Natural killer cell (primary cell): ENCODE data around the gene CDC34. TPM values are rescaled to one million over a fixed set of nuclear protein-coding genes. Genes with fewer than 3 reads are reported as not detected.

Experiments
- ATAC-seq, 3 donors: fragments of 150-1000 bp in 2 of 3; fragments of 200-7000 bp in 1 of 3; cut with Tn5 transposase; 1 replicate in 1 of 3; 2 replicates in 2 of 3; pipeline ENCODE4 v1.10.0; 2021; ENCODE audit warnings: mild to moderate bottlenecking in 2 of 3, moderate library complexity in 2 of 3
- DNase-seq, 2 donors: peaks; one replicate each; pipeline versions ENCODE4 v3.0.0 to v3.0.0-alpha.2; 2013 to 2021; ENCODE audit warnings: mixed read lengths in 1 of 2
- H3K27ac ChIP-seq: one replicate; pipeline ENCODE4 v1.5.1; 2013; ENCODE audit warnings: mild to moderate bottlenecking, low read length
- H3K27me3 ChIP-seq: one replicate; pipeline ENCODE4 v1.6.1; 2013; ENCODE audit warnings: low read length; ENCODE audit not compliant: control insufficient read depth, insufficient read depth
- H3K36me3 ChIP-seq: one replicate; pipeline ENCODE4 v1.6.1; 2013; ENCODE audit warnings: low read length; ENCODE audit not compliant: control insufficient read depth, insufficient read depth
- H3K4me1 ChIP-seq: one replicate; pipeline ENCODE4 v1.6.1; 2013; ENCODE audit warnings: low read length; ENCODE audit not compliant: control insufficient read depth, insufficient read depth
- H3K4me3 ChIP-seq: one replicate; pipeline ENCODE4 v1.5.1; 2013; ENCODE audit warnings: low read length
- H3K9me3 ChIP-seq: one replicate; pipeline ENCODE4 v1.6.1; 2013; ENCODE audit warnings: low read length; ENCODE audit not compliant: control insufficient read depth, insufficient read depth
- H3K27ac Mint-ChIP-seq, 2 donors: one replicate each; pipeline ENCODE4 v1.8.0; 2022; ENCODE audit warnings: mild to moderate bottlenecking in 2 of 2, mixed read lengths in 2 of 2, moderate library complexity in 1 of 2
- H3K27me3 Mint-ChIP-seq, 2 donors: one replicate each; pipeline ENCODE4 v1.8.0; 2022; ENCODE audit warnings: low read depth in 2 of 2, mixed read lengths in 2 of 2
- H3K36me3 Mint-ChIP-seq: one replicate; pipeline ENCODE4 v1.8.0; 2022; ENCODE audit warnings: mixed read lengths
- H3K4me1 Mint-ChIP-seq, 2 donors: one replicate each; pipeline ENCODE4 v1.8.0; 2022; ENCODE audit warnings: mixed read lengths in 2 of 2
- H3K4me3 Mint-ChIP-seq: one replicate; pipeline ENCODE4 v1.8.0; 2022; ENCODE audit warnings: mild to moderate bottlenecking, moderate library complexity, mixed read lengths
- H3K9me3 Mint-ChIP-seq, 2 donors: one replicate each; pipeline ENCODE4 v1.8.0; 2022; ENCODE audit warnings: mixed read lengths in 2 of 2
- WGBS: methylation state at CpG from one replicate; pipeline ENCODE4 v1.1.7; 2013; ENCODE audit warnings: missing lambda C conversion rate; ENCODE audit not compliant: insufficient coverage; 5-methylcytosine and 5-hydroxymethylcytosine counted together
- intact Hi-C: fragments of 100-400 bp; cut with micrococcal nuclease; formaldehyde crosslinking; loops from one replicate; pipeline ENCODE4 v1.14.2; 2022
- total RNA-seq, 4 donors: library from RNA; stranded (reverse); fragments of 120-200 nt in 1 of 4; gene quantifications; one replicate each; pipeline versions ENCODE4 v1.2.3 to v1.2.4, GENCODE V29; 2013 to 2022
- TF ChIP-seq, protein P1 (sequence below): fragments of 200-600 bp; IDR thresholded peaks from one replicate; pipeline ENCODE4 v1.8.0; 2022; ENCODE audit warnings: antibody characterized with exemption

The CDC34 gene
- total RNA-seq, 3 donors from 2014 or later (not counting 1 experiment from before 2014, with no cell fraction given) = 68.5 to 114 (median 101) TPM

DNA sequence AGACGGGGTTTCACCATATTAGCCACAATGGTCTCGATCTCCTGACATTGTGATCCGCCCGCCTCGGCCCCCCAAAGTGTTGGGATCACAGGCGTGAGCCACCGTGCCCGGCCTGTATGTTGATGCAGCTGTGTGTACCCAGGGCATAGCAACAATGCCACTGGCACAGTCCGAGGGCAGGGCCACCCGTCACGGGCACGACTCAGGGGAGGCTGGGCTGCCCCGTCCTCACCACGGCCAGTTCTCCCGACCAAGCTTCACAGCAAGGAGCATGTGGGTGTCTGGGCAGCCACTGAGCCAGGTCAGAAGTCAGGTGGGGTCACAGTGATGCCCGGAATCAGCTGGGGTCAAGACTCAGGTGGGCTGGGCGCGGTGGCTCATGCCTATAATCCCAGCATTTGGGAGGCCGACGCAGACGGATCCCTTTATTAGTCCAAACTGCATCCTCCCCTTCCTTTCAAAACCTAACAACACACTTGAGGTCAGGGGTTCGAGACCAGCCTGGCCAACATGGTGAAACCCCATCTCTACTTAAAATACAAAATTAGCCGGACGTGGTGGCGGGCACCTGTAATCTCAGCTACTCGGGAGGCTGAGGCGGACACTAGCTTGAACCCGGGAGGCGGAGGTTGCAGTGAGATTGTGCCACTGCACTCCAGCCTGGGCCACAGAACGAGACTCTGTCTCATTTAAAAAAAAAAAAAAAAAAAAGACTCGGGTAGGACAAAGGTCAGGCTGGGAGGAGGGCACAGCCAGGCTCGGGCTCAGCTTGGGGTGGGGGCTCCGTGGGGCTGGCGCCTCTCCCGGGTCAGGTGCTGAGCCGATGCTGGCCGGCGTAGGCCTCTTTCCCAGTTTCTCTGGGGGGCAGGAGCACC is 1.2 kb upstream of the CDC34 start:
- Histone ChIP-seq H3K4me3 (peak overlapping the region; percentile 78), H3K27me3 (no peaks in the 10 kb centered on the region), H3K36me3 (no peaks in the 10 kb centered on the region), H3K27ac (peak overlapping the region; percentile 79), H3K9me3 (no peaks in the 10 kb centered on the region), H3K4me1 (peaks cover 35% of the 10 kb centered on the region)
- Mint-ChIP-seq H3K36me3 (no peaks in the 10 kb centered on the region), H3K9me3 (no peaks in the 10 kb centered on the region), H3K4me3 (peak overlapping the region; percentile 83), H3K27ac (peak overlapping the region; percentile 54 to 69), H3K27me3 (no peaks in the 10 kb centered on the region), H3K4me1 (peaks cover 12 to 20% of the 10 kb centered on the region in 2 donors)
- DNase-seq (no peak), ATAC-seq (no peak)
- TF ChIP-seq, protein P1, sequence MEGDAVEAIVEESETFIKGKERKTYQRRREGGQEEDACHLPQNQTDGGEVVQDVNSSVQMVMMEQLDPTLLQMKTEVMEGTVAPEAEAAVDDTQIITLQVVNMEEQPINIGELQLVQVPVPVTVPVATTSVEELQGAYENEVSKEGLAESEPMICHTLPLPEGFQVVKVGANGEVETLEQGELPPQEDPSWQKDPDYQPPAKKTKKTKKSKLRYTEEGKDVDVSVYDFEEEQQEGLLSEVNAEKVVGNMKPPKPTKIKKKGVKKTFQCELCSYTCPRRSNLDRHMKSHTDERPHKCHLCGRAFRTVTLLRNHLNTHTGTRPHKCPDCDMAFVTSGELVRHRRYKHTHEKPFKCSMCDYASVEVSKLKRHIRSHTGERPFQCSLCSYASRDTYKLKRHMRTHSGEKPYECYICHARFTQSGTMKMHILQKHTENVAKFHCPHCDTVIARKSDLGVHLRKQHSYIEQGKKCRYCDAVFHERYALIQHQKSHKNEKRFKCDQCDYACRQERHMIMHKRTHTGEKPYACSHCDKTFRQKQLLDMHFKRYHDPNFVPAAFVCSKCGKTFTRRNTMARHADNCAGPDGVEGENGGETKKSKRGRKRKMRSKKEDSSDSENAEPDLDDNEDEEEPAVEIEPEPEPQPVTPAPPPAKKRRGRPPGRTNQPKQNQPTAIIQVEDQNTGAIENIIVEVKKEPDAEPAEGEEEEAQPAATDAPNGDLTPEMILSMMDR = no peak
- intact Hi-C loops = loop anchor here (5.0 kb wide), 1 partner anchor 42 kb away; the partner anchor contains the start of gene BSG
- WGBS = 72% methylated on average over 38 of the region's 38 CpGs

GRCh38 chr19:531009-531752 is 379 bp upstream of the CDC34 start:
- Histone ChIP-seq H3K36me3 (peaks cover 6% of the 10 kb centered on the region), H3K4me1 (peaks cover 36% of the 10 kb centered on the region), H3K27ac (peak overlapping the region; percentile 79), H3K9me3 (no peaks in the 10 kb centered on the region), H3K4me3 (peak overlapping the region; percentile 78), H3K27me3 (no peaks in the 10 kb centered on the region)
- ATAC-seq = peak; percentile 73 to 87 (median 77)
- Mint-ChIP-seq H3K36me3 (no peaks in the 10 kb centered on the region), H3K9me3 (no peaks in the 10 kb centered on the region), H3K27ac (peak overlapping the region; percentile 54 to 89), H3K4me1 (peaks cover 12 to 18% of the 10 kb centered on the region in 2 donors), H3K4me3 (peak overlapping the region; percentile 83), H3K27me3 (no peaks in the 10 kb centered on the region)
- TF ChIP-seq, protein P1 = no peak
- under 1% methylated on average over 103 of the region's 103 CpGs for WGBS
- intact Hi-C loops = loop anchor here (5.0 kb wide), 1 partner anchor 41 kb away; the partner anchor contains the start of gene BSG
- DNase-seq = peak; percentile 95 to 98

- peak overlapping the region; percentile 89 for H3K4me3 Mint-ChIP-seq
- peak in 2 of 3 donors; percentile 17 to 24 for ATAC-seq
- H3K4me3 ChIP-seq = peak overlapping the region; percentile 78
- TF ChIP-seq, protein P1 = peak; percentile 32
- 1% methylated on average over 47 of the region's 47 CpGs for WGBS
- H3K9me3 Mint-ChIP-seq = no peaks in the 10 kb centered on the region
- intact Hi-C loops = loop anchor here (2.0 to 5.0 kb wide), 2 partner anchors 22 to 40 kb away; partner anchors contain the start of gene BSG
- DNase-seq = peak in 1 of 2 donors; percentile 76
- peaks cover 36% of the 10 kb centered on the region for H3K4me1 ChIP-seq
- H3K9me3 ChIP-seq = no peaks in the 10 kb centered on the region
- peak overlapping the region; percentile 70 for H3K27ac ChIP-seq
- H3K27me3 Mint-ChIP-seq = no peaks in the 10 kb centered on the region
- H3K36me3 ChIP-seq = peaks cover 18% of the 10 kb centered on the region
- H3K27me3 ChIP-seq = no peaks in the 10 kb centered on the region
- H3K27ac Mint-ChIP-seq = peak overlapping the region; percentile 85 to 89
- H3K4me1 Mint-ChIP-seq = peaks cover 12 to 18% of the 10 kb centered on the region in 2 donors
- H3K36me3 Mint-ChIP-seq = no peaks in the 10 kb centered on the region
These were observed 1.2 kb downstream of the CDC34 start for GRCh38 chr19:532561-533363.
